ENCODE measurements around the gene PLAA. TPM values are rescaled to one million over a fixed set of nuclear protein-coding genes. Genes with fewer than 3 reads are reported as not detected.
"Not testable (repeated sequence)": the region's sequence is repeated elsewhere in the genome, so short reads cannot be mapped to it uniquely, and the experiment has no call there.

Gene PLAA
- total RNA-seq, 1 donor from 2014 or later = 48.2 TPM

DNA sequence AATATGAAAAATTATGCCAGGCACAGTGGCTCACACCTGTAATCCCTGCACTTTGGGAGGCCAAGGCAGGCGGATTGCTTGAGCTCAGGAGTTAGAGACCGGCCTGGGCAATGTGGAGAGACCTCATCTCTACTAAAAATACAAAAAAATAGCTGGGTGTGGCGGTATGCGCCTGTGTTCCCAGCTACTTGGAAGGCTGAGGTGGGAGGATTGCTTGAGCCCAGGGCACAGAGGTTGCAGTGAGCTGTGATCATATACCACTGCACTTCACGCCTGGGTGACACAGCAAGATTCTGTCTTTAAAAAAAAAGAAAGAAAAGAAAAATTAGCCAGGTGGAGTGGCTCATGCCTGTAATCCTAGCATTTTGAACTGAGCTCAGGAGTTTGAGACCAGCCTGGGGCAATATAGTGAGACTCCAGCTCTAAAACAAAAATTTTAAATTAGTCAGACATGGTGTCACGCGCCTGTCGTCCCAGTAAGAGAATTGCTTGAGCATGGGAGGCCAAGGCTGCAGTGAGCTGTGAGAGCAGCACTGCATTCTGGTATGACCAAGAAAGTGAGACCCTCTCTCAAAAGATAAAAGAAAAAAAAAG, 18.0 kb downstream of the PLAA start:
- DNase-seq = no peak

DNA sequence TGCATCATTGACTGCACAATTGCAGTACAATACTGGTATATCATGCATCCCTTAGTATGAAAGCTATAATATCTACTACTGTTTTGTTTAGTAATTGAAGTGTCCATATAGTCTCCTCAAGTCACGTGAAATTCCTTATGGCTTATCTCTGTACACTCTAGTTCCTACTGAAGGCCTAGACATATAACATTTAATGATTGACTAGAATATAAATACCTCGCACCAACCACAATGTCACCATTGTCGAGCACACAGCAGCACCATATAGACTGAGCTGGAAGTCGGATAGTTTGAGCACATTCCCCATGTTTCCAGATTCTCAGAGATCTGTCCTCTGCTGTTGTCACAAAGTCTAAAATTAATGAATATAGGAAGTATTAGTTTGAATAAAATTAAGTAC, 21.4 kb downstream of the PLAA start:
- no peak for DNase-seq

DNA sequence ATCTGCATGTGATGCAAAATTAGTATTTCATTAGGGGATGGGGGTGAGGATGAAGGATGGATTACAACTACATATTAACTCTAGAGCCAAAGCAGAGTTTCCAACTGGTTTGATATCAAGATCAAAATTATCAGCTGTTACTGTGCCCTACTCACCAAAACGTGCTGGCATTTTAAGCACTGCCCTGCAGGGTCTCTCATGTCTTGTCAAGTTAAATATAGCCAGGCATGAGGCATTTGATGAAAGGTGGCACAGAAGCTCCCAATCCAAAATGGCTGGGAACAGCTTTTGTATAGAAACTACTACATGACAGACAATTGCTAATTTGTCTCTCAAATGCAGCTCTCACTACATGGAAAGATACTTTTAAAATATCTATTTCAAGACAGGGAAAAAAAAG, 27.3 kb downstream of the PLAA start:
- no peak for DNase-seq

DNA sequence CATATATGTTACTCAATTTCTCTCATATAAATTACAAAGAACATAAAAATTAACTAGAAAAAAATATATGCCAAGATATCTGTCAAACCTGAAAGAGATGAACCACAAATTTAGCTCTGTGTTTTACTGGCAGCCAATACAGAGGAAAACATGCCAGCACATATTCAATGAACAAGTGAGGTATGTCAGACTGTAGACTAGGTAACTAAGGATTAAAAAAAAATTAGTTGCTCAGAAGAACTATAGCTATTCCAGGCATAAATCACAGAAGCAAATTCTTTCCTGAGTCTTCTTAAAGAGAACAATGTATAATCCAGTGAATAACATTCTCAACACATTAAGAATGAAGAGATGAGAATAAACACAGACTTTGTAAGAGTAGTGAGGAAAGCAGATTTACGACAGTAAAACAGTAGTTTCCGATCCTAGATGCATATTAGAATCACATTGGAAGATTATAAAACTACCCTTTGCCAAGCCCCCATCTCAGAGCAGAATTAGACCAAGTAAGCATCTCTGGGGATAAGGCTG, 33.8 kb downstream of the PLAA start:
- DNase-seq = no peak

DNA sequence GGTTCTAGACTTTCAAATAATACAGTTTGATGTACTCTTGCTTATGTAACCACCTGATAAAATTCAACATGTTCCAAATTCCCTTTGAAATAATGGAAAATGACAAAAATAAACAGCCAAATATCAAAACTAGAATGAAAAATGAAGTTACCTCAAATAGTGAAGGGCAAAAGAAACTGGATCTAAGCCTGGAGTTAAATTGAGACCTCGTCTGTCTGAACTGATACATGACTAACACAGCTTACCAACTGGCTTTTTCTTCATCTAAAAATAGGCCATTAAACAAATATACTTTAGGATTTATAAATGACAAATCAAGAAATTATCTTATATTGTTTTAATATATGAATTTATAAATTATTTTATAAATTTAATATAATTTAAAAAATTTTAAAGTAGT, 42.4 kb downstream of the PLAA start:
- no peak for DNase-seq

DNA sequence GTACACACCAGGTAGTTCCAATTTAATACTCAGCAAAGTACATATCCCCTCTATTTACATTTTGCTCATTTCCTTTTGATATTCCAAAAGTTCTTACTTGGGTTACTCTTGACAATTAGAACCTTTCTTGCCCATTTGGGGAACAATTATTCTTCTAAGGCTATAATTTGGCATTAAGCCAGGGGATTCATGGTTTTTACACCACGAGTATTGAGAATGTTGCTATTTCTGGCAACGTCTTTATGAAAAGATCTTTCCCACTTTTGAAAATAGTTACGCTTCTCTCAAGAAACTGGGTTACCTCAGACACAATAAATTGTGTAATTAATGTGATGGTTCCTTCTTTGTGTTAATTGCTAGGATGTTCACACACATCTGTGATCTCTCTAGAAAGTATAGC, 43.0 kb downstream of the PLAA start:
- DNase-seq = peak; percentile 36

DNA sequence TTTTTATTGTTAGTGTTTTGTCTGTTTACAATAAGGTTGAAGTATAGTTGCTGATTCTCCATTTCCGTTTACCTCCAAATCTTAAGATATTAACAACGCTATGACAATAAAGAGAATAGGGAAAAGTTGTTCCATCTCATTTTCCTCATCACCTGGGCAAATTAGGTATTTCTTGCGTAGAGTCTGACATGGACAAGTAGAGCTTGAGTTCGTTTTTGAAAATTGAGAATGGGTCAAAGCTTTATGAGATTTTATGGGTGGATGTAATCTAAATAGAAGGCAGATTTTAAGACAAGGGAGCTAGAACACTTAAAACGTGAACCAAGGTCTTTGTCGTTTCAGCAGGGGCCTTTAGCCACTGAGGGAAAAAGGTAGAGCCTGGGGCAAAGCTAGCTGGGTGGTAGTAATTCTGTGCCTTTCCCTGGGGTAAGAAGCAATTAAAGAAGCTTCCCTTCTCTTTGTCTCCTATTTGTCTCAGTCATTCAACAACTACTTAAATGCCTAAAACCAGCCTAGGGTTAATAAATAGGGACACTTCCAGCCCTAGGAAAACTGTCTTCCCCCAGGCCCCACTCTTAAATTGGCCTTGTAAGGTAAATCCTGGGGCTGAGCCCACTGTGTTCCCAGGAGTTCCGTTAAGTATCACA, 53.9 kb downstream of the PLAA start:
- no peak for DNase-seq

DNA sequence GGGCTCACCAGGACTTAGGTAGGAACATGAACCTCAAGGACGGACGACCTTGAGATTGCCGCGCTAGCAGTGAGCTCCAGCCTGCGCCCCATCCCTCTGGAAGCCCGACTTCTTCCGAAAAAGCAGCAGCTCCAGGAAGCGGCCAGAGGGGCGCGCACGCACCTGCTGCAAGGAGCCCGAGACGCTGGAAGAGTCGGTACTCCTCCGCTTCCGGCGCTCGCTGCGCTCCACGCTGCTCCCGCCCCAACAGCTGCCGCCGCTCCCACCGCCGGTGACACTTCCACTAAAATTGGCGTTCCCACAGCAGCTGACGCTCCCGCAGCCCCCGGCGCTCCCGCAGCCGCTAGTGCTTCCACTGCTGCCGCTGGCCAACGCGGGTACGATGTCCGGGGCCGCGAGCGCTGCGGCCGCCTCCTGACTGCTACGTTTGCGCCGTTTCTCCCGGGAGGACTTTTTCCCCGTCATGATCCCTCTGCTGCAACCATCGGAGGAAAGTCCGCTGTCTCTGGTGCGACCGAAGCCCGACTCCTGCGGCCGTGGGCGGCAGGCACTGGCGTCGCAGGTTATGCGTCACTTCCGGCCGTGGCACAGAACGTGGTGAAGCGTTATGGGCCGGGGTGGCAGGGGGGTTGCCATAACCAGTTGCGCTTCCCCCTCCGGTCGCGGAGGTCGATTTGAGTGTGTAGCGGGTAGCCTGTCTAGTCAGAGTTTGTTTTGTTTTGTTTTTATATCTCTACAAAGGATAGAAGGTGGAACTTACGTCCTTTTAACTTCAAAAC, 54.6 kb downstream of the PLAA start, which contains the start of gene CAAP1:
CAAP1 (minus strand) TSS at position 552 of the 779 bp plus-strand sequence; CDS start at position 465, 87 bp downstream.
- DNase-seq = peak; percentile 96

DNA sequence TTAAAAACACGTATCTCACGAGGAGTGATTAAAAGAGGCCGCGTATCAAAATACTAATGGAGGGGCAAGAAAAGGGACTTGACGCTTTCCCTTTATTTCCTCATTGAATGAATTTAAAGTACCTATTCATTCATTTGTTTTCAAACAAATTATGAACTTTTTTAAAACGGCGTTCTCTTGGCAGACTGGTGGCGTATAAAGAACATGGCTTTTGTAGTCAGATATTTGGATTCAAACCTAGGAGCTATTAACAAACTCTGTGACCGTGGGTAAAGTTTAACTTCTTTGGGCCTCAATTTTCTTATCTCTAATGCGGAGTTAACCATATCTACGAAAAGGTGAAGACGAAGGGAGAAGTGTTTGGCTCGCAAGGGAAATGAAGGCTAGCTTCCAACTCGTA, 55.3 kb downstream of the PLAA start:
- DNase-seq = peak; percentile 27

DNA sequence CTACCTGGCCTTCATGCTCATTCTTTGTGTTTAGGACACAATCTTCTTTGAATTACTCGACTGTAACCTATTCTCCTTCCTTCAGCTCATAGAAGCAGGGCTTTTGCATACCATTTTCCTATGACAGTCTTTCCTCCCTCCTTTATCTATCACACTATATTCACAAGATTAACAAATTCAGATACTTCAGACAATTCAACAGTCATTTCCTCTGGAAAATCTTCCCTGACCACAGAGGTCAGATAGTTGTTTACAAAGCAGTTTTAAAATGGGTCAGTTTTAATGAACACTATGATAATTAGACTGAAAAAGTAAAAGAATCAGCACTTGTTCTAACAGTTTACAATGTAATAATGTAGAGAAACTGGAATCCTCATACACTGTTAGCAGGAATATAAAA, 58.8 kb downstream of the PLAA start:
- DNase-seq = no peak

DNA sequence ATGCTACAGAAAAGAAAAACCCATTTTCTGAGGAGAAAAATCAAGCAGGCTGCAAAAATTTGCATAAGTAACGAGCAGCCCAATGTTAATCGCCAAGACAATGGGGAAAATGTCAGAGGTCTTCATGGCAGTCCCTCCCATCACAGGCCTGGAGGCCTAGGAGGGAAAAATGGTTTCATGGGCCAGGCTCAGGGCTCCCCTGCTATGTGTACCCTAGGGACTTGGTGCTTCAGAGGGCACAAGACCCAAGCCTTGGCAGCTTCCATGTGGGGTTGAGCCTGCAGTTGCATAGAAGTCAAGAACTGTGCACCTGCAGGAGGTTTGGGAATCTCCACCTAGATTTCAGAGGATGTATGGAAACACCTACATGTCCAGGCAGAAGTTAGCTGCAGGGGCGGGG, 64.9 kb downstream of the PLAA start:
- DNase-seq = no peak

DNA sequence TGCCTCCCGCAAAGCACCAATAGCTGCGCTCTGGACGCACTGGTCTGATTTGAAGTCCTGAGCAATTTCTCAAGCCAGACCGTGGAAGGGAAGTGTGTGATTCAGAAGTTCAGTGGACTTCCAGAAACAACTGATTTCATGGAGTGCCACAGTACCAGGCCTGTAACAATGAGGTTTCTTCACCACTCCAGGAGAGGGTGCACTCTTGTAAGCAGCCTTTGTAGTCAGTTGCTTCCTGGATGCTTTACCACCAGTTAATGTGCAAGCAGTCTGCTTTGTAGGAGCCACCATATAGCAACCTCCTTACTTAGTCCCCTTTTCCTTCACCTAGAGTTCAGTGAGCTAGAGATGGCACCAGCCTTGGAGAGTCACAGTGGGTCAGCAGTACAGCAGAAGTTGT, 66.8 kb downstream of the PLAA start:
- DNase-seq = no peak

DNA sequence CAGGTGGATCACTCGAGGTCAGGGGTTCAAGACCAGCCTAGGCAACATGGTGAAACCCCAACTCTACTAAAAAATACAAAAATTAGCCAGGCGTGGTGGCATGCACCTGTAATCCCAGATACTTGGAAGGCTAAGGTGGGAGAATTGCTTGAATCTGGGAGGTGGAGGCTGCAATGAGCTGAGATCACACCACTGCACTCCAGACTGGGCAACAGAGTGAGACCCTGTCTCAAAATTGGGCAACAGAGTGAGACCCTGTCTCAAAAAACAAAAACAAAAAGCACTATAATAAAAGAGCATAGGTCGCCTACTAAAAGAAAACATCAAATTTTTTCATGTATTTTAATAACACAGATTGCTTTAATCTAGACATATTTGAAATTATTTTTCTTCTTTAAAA, 71.9 kb downstream of the PLAA start:
- DNase-seq = not testable (repeated sequence)

DNA sequence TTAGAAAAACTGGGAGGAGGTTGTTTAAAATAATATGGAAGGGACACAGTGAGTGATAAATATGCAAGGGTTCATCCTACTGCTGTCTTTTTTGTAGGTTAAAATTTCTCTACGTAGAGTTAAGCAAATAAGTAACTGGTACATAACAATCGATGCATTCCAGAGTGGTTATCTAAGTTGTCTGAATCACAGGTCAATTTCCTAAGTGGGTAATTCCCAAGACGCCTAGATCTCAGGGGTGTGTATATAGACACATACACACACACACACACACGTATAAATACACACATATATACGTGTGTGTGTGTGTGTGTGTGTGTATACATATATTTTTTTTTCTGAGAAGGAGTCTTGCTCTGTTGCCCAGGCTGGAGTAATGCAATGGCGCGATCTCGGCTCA, 76.8 kb downstream of the PLAA start:
- peak; percentile 64 for DNase-seq

DNA sequence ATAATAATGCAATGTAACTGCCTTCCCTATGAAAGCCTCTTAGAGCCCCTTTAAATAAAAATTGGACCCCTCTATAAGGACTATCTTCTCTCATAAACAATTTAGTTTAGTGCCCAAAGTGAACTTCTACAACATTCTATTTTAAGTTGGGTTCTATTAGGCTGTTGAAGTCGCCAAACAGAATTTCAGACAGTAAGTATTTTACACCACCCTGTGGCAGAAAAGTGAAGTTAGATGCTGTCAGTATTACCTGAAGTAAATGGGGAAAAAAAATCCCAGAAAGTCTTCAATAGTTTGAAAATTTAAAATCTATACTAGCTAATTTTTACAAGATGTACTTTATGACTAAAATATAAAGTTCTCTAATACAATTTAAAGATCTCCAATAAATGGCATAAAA, 84.0 kb downstream of the PLAA start:
- peak; percentile 30 for DNase-seq

DNA sequence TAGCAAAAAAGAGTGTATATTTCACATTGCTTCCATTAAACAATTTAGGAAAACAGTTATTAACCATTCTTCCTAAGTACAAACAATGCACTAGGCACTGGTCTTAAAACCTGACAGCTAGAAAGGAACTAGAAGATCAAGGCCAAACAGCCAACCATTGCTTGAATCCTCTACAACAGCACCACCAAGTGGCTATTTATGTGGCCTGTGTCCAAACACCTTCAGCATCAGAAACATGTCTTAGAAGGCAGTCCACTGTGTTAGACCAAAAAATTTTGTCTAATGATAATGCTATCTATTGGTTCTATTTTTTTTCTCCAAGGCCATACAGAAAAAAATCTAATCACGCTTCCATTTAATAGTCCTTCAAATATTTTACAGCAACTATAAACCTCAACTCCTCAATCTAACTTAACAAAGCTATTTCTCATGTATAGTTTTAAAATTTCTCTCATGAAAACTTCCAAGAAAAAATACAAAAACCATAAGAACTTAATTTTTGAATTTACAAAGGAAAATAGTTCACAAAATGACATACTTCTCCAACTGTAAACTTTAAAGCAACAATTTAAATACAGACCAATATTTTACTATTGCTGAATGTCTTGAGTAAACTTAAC, 90.5 kb downstream of the PLAA start:
- peak; percentile 61 for DNase-seq

Other genes with a start within 250 kb of the PLAA start
- 18.0 and 25.3 TPM in 2 replicates for gene CAAP1, start 54.4 kb downstream of the PLAA start, total RNA-seq
- 7.8 and 12.1 TPM in 2 replicates for gene IFT74, start 9.2 kb upstream of the PLAA start, total RNA-seq
- not detected in 2 replicates for gene LRRC19, start 58.4 kb upstream of the PLAA start, total RNA-seq
- 119 and 159 TPM in 2 replicates for gene TEK, start 162.0 kb upstream of the PLAA start, total RNA-seq

All from dermis blood vessel endothelial cell (primary cell).